ENCODE results near the gene PML. TPM values are rescaled to one million over a fixed set of nuclear protein-coding genes. Genes with fewer than 3 reads are reported as not detected.

The PML gene
- total RNA-seq, 1 experiment from 2014 or later: 120 TPM

DNA sequence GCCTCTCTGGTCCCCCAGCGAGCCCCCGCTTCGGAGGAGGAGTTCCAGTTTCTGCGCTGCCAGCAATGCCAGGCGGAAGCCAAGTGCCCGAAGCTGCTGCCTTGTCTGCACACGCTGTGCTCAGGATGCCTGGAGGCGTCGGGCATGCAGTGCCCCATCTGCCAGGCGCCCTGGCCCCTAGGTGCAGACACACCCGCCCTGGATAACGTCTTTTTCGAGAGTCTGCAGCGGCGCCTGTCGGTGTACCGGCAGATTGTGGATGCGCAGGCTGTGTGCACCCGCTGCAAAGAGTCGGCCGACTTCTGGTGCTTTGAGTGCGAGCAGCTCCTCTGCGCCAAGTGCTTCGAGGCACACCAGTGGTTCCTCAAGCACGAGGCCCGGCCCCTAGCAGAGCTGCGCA lies 3.5 kb downstream of the PML start:
- CTCF ChIA-PET: interaction anchor here (0.5 kb wide), 1 partner anchor 8 kb away, joined by 5 read pairs; no protein-coding TSS in a partner anchor

DNA sequence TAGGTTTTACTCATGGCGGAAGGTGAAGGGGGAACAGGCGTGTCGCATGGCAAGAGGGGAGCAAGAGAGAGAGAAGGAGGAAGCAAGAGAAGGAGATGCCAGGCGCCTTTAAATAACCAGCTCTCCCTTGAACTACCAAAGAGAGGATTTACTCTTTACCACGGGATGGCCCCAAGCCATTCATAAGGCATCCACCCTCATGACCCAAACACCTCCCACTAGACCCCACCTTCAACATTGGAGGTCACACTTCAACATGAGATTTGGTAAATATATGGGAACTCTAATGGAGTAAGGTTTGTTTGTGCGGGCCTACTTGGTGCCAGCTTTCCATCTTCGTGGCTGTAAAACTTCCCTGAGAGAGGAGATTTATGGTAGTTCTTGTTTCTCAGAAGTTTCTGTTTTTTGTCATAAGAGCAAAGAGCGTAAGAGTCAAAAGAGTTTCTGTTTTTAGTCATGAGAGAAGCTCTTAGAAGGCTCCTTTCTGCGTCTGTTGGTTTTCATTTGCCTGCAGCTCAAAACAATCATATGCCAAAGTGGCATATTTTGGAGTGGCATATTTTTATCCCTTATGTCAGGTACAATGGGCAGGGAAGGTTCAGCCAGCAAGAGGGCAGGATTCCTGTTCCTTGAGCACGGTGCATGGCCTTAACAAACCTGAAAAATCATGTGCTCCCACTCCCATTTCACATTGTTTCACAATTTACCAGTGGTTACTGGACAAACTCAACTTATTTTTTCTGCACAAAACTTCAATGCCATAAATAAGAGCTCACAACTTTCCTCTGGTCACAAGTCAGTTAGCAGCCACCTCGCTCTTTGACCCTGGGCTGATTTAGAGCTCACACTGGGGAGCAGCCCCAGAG lies 12.5 kb downstream of the PML start:
- TF ChIP-seq, protein P1, sequence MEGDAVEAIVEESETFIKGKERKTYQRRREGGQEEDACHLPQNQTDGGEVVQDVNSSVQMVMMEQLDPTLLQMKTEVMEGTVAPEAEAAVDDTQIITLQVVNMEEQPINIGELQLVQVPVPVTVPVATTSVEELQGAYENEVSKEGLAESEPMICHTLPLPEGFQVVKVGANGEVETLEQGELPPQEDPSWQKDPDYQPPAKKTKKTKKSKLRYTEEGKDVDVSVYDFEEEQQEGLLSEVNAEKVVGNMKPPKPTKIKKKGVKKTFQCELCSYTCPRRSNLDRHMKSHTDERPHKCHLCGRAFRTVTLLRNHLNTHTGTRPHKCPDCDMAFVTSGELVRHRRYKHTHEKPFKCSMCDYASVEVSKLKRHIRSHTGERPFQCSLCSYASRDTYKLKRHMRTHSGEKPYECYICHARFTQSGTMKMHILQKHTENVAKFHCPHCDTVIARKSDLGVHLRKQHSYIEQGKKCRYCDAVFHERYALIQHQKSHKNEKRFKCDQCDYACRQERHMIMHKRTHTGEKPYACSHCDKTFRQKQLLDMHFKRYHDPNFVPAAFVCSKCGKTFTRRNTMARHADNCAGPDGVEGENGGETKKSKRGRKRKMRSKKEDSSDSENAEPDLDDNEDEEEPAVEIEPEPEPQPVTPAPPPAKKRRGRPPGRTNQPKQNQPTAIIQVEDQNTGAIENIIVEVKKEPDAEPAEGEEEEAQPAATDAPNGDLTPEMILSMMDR (IDR thresholded peaks at IDR 0.05; ENCODE audit: unreplicated experiment): no peak
- BruUV-seq (replicated peaks): no TSS peak
- peaks cover 57% of the 10 kb centered on the region for H3K4me1 Mint-ChIP-seq (ENCODE audit: low read depth, unreplicated experiment)
- H3K27ac Mint-ChIP-seq (ENCODE audit: unreplicated experiment): no peak overlapping the region
- no peaks in the 10 kb centered on the region for H3K27me3 Mint-ChIP-seq (ENCODE audit: unreplicated experiment)
- DNase-seq: no peak
- intact Hi-C loops (cut with micrococcal nuclease; ENCODE audit: unreplicated experiment): no loop called here
- H3K4me3 Mint-ChIP-seq (ENCODE audit: low read depth, unreplicated experiment): no peak overlapping the region
- peaks cover 29% of the 10 kb centered on the region for H3K36me3 Mint-ChIP-seq (ENCODE audit: insufficient read depth, unreplicated experiment)
- CTCF ChIA-PET: interaction anchor here (0.7 to 1.3 kb wide), 2 partner anchors 9 to 41 kb away, joined by 3 to 5 read pairs; no protein-coding TSS in a partner anchor
- H3K9me3 Mint-ChIP-seq (ENCODE audit: low read depth, unreplicated experiment): peaks cover 2% of the 10 kb centered on the region

More for the DNA sequence above, 3.5 kb downstream of the PML start:
- DNase-seq: no peak
- H3K4me3 Mint-ChIP-seq (ENCODE audit: low read depth, unreplicated experiment): no peak overlapping the region
- H3K4me1 Mint-ChIP-seq (ENCODE audit: low read depth, unreplicated experiment): peaks cover 44% of the 10 kb centered on the region
- TF ChIP-seq, protein P1 (IDR thresholded peaks at IDR 0.05; ENCODE audit: unreplicated experiment): no peak
- intact Hi-C loops (cut with micrococcal nuclease; ENCODE audit: unreplicated experiment): no loop called here
- no peak overlapping the region for H3K27ac Mint-ChIP-seq (ENCODE audit: unreplicated experiment)
- peaks cover 52% of the 10 kb centered on the region for H3K36me3 Mint-ChIP-seq (ENCODE audit: insufficient read depth, unreplicated experiment)
- BruUV-seq (replicated peaks): no TSS peak
- H3K27me3 Mint-ChIP-seq (ENCODE audit: unreplicated experiment): no peaks in the 10 kb centered on the region
- no peaks in the 10 kb centered on the region for H3K9me3 Mint-ChIP-seq (ENCODE audit: low read depth, unreplicated experiment)

DNA sequence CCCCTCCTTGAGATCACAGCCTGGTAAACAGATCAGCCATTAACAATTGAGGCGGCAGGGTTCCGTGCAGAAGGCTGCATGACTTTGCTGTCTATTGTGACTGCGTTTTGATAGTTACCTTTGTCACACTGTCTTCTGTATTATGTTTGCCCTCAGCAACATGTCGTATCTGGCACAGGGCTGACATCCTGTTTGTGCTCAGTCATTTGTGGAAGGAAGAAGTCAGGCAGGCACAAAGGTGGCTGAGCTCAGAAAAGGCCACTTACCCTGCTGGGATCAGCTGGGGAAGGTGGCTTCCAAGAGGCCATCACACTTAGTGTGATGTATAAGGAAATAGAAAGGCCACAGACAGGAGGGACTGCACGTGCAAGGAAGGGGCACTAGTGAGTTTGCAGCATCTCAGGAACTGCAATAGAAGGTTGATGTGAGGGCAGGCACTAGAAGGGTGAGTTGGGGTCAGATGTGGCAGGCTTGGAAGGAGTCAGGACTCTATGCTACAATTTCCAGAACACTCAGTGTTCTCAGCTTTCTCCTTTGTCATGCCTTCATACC lies 13.4 kb downstream of the PML start:
- Mint-ChIP-seq H3K27ac (ENCODE audit: unreplicated experiment) (no peak overlapping the region), H3K9me3 (ENCODE audit: low read depth, unreplicated experiment) (peaks cover 2% of the 10 kb centered on the region), H3K4me1 (ENCODE audit: low read depth, unreplicated experiment) (peaks cover 57% of the 10 kb centered on the region), H3K36me3 (ENCODE audit: insufficient read depth, unreplicated experiment) (peaks cover 23% of the 10 kb centered on the region), H3K27me3 (ENCODE audit: unreplicated experiment) (no peaks in the 10 kb centered on the region), H3K4me3 (ENCODE audit: low read depth, unreplicated experiment) (no peak overlapping the region)
- TF ChIP-seq, protein P1 (IDR thresholded peaks at IDR 0.05; ENCODE audit: unreplicated experiment): no peak
- DNase-seq: no peak
- intact Hi-C loops (cut with micrococcal nuclease; ENCODE audit: unreplicated experiment): no loop called here
- BruUV-seq (replicated peaks): no TSS peak
- CTCF ChIA-PET: interaction anchor here (0.6 to 1.3 kb wide), 2 partner anchors 25 to 40 kb away, joined by 3 to 4 read pairs; no protein-coding TSS in a partner anchor

DNA sequence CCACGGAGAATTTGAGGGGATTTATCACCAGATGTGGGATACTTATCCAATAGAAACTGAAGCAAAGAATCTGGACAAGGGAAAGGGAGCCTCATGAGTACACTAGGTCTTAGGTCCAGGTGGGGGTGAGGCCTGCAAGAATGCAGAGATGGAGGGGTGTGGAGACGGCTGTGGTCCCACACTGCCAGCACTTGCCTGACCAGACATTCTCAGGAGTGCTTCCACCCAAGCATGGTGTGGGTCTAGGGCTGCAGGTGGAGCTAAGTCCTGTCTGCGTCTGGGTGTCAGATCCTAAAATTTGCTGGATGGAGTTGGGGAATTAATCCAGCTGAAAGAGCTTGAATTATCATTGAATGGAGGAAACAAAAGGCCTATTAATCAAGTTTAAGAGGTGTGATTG lies 14.4 kb downstream of the PML start:
- intact Hi-C loops (cut with micrococcal nuclease; ENCODE audit: unreplicated experiment): no loop called here
- H3K4me3 Mint-ChIP-seq (ENCODE audit: low read depth, unreplicated experiment): no peak overlapping the region
- H3K27me3 Mint-ChIP-seq (ENCODE audit: unreplicated experiment): no peaks in the 10 kb centered on the region
- H3K4me1 Mint-ChIP-seq (ENCODE audit: low read depth, unreplicated experiment): peaks cover 57% of the 10 kb centered on the region
- no peak for DNase-seq
- H3K36me3 Mint-ChIP-seq (ENCODE audit: insufficient read depth, unreplicated experiment): peaks cover 19% of the 10 kb centered on the region
- no peaks in the 10 kb centered on the region for H3K9me3 Mint-ChIP-seq (ENCODE audit: low read depth, unreplicated experiment)
- CTCF ChIA-PET: interaction anchor here (0.5 to 0.6 kb wide), 2 partner anchors 13 to 23 kb away, joined by 3 to 4 read pairs; no protein-coding TSS in a partner anchor
- no TSS peak for BruUV-seq (replicated peaks)
- TF ChIP-seq, protein P1 (IDR thresholded peaks at IDR 0.05; ENCODE audit: unreplicated experiment): no peak
- peak overlapping the region; percentile 61 for H3K27ac Mint-ChIP-seq (ENCODE audit: unreplicated experiment)
